ENCODE measurements around the gene KMT2A.

DNA sequence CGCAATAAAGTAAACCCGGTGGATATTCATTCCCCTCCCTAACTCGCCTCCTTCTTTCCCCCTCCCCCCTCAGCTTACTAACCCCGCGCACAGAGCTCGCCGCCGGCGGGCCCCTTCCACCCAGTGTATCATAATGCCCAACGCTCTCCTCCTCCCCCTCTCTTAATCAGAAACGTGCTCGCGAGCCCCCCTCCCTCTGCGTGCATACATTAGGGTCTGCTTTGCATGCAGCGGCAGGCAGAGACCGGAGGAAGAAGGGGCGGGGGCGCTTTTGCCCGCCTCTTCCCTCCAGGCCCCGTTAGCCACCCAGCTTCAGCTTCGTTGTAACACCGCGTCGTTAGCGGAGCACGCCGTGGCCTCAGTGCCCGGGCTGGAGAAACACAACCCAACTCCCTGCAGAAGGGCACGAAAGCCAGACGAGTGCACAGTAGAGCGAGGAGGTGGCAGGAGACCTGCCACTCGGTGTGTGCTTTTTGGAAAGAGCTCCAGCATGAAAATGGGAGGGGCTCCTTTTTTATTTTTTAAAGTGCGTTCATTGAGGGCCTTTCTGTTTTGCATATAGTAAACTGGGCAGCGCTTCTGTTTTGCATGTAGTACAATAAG is 901 bp upstream of the KMT2A start:
- TF ChIP-seq, protein P1, sequence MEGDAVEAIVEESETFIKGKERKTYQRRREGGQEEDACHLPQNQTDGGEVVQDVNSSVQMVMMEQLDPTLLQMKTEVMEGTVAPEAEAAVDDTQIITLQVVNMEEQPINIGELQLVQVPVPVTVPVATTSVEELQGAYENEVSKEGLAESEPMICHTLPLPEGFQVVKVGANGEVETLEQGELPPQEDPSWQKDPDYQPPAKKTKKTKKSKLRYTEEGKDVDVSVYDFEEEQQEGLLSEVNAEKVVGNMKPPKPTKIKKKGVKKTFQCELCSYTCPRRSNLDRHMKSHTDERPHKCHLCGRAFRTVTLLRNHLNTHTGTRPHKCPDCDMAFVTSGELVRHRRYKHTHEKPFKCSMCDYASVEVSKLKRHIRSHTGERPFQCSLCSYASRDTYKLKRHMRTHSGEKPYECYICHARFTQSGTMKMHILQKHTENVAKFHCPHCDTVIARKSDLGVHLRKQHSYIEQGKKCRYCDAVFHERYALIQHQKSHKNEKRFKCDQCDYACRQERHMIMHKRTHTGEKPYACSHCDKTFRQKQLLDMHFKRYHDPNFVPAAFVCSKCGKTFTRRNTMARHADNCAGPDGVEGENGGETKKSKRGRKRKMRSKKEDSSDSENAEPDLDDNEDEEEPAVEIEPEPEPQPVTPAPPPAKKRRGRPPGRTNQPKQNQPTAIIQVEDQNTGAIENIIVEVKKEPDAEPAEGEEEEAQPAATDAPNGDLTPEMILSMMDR (IDR thresholded peaks at IDR 0.05; ENCODE audit: low read length) = no peak
- no peak for TF ChIP-seq EZH2 (optimal IDR thresholded peaks at IDR 0.05; ENCODE audit: low read depth, low read length)
- no peak for TF ChIP-seq EZH2phosphoT487 (IDR thresholded peaks at IDR 0.05; ENCODE audit: low read length)
